ENCODE data around the gene CDS2. TPM values are rescaled to one million over a fixed set of nuclear protein-coding genes. Genes with fewer than 3 reads are reported as not detected.

Gene CDS2
- total and polyA plus RNA-seq, 2 of the 13 experiments (the other 11 are each of a cell fraction or from before 2014, with no cell fraction given): 81.3 to 153 TPM

DNA sequence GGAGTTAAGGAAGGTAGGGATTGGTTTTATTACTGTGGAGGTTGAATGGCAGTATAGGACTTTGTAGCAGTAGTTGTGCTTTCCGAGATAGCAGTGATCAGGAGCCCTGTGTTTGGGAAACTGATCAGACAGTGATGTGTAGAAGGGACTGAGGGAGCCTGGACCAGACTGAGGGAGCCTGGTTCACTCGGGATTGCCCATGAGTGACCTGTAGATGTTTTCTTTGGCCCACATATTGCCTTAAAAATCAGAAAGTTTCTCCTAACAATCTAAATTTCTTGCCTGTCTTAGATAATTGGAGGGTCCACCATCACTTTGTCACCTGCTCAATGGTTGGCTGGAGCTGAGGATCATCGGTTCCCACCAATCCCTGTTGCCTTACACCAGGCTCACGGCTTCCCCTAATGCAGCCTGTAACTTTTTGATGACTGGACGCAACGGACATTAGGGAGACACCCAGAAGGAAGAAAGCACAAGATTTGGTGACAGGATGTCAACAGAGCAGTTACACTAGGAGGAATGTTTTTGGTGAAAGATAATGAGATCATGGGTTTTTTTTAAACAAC, 1.1 kb downstream of the CDS2 start (continued):
- TF ChIP-seq, protein P1, sequence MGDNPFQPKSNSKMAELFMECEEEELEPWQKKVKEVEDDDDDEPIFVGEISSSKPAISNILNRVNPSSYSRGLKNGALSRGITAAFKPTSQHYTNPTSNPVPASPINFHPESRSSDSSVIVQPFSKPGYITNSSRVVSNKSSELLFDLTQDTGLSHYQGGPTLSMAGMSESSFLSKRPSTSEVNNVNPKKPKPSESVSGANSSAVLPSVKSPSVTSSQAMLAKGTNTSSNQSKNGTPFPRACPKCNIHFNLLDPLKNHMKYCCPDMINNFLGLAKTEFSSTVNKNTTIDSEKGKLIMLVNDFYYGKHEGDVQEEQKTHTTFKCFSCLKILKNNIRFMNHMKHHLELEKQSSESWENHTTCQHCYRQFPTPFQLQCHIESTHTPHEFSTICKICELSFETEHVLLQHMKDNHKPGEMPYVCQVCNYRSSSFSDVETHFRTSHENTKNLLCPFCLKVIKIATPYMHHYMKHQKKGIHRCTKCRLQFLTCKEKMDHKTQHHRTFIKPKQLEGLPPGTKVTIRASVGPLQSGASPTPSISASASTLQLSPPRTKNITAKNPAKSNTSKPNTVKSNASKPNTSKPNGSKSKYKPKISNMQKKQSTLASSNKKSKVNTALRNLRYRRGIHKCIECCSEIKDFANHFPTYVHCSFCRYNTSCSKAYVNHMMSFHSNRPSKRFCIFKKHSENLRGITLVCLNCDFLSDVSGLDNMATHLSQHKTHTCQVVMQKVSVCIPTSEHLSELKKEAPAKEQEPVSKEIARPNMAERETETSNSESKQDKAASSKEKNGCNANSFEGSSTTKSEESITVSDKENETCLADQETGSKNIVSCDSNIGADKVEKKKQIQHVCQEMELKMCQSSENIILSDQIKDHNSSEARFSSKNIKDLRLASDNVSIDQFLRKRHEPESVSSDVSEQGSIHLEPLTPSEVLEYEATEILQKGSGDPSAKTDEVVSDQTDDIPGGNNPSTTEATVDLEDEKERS (CRISPR knock-in tag; IDR thresholded peaks at IDR 0.05): 0 out of 2 replicates have a peak, but pooled peaks have one; percentile 23
- 0 out of 2 replicates have a peak, but pooled peaks have one; percentile 15 for TF ChIP-seq ZNF335 (CRISPR knock-in tag; IDR thresholded peaks at IDR 0.05)
- TF ChIP-seq ZBTB21 (CRISPR knock-in tag; IDR thresholded peaks at IDR 0.05): peak; percentile 19; the same call in 1 of the 2 replicates
- TF ChIP-seq, protein P2, sequence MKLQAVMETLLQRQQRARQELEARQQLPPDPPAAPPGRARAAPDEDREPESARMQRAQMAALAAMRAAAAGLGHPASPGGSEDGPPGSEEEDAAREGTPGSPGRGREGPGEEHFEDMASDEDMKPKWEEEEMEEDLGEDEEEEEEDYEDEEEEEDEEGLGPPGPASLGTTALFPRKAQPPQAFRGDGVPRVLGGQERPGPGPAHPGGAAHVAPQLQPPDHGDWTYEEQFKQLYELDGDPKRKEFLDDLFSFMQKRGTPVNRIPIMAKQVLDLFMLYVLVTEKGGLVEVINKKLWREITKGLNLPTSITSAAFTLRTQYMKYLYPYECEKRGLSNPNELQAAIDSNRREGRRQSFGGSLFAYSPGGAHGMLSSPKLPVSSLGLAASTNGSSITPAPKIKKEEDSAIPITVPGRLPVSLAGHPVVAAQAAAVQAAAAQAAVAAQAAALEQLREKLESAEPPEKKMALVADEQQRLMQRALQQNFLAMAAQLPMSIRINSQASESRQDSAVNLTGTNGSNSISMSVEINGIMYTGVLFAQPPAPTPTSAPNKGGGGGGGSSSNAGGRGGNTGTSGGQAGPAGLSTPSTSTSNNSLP (IDR thresholded peaks at IDR 0.05; ENCODE audit: low read depth, low read length): no peak
- 0 out of 2 replicates have a peak, but pooled peaks have one; percentile 9 for TF ChIP-seq MEF2D (CRISPR knock-in tag; IDR thresholded peaks at IDR 0.05)
- TF ChIP-seq SALL1 (CRISPR knock-in tag; IDR thresholded peaks at IDR 0.05): no peak
- TF ChIP-seq, protein P3, sequence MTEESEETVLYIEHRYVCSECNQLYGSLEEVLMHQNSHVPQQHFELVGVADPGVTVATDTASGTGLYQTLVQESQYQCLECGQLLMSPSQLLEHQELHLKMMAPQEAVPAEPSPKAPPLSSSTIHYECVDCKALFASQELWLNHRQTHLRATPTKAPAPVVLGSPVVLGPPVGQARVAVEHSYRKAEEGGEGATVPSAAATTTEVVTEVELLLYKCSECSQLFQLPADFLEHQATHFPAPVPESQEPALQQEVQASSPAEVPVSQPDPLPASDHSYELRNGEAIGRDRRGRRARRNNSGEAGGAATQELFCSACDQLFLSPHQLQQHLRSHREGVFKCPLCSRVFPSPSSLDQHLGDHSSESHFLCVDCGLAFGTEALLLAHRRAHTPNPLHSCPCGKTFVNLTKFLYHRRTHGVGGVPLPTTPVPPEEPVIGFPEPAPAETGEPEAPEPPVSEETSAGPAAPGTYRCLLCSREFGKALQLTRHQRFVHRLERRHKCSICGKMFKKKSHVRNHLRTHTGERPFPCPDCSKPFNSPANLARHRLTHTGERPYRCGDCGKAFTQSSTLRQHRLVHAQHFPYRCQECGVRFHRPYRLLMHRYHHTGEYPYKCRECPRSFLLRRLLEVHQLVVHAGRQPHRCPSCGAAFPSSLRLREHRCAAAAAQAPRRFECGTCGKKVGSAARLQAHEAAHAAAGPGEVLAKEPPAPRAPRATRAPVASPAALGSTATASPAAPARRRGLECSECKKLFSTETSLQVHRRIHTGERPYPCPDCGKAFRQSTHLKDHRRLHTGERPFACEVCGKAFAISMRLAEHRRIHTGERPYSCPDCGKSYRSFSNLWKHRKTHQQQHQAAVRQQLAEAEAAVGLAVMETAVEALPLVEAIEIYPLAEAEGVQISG (CRISPR knock-in tag; IDR thresholded peaks at IDR 0.05): no peak
- 0 out of 2 replicates have a peak, but pooled peaks have one; percentile 9 for TF ChIP-seq DPF2 (CRISPR knock-in tag; IDR thresholded peaks at IDR 0.05; ENCODE audit: borderline replicate concordance, low read depth)
- TF ChIP-seq TCF7L2 (IDR thresholded peaks at IDR 0.05; ENCODE audit: low read depth, low read length): no peak
- TF ChIP-seq PCBP2 (optimal IDR thresholded peaks at IDR 0.05; ENCODE audit: low read depth, low read length, poor library complexity, severe bottlenecking): no peak
- TF ChIP-seq ZNF33A (CRISPR knock-in tag; IDR thresholded peaks at IDR 0.05; ENCODE audit: borderline replicate concordance): 0 out of 2 replicates have a peak, but pooled peaks have one; percentile 26
- peak; percentile 61; the same call in 1 of the 2 replicates for TF ChIP-seq ZNF850 (CRISPR knock-in tag; conservative IDR thresholded peaks at IDR 0.05)
- TF ChIP-seq, protein P4, sequence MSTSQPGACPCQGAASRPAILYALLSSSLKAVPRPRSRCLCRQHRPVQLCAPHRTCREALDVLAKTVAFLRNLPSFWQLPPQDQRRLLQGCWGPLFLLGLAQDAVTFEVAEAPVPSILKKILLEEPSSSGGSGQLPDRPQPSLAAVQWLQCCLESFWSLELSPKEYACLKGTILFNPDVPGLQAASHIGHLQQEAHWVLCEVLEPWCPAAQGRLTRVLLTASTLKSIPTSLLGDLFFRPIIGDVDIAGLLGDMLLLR (CRISPR knock-in tag; IDR thresholded peaks at IDR 0.05): 0 out of 2 replicates have a peak, but pooled peaks have one; percentile 46
- peak; percentile 10; the same call in 1 of the 2 replicates for TF ChIP-seq ZZZ3 (CRISPR knock-in tag; IDR thresholded peaks at IDR 0.05; ENCODE audit: borderline replicate concordance)
- TF ChIP-seq RELA (CRISPR knock-in tag; IDR thresholded peaks at IDR 0.05): 0 out of 2 replicates have a peak, but pooled peaks have one; percentile 47
- no peak for TF ChIP-seq ZNF530 (CRISPR knock-in tag; IDR thresholded peaks at IDR 0.05; ENCODE audit: low read depth)
- TF ChIP-seq HNRNPLL (IDR thresholded peaks at IDR 0.05; ENCODE audit: low read depth, low read length, poor library complexity, severe bottlenecking): no peak
- TF ChIP-seq TBX2 (CRISPR knock-in tag; IDR thresholded peaks at IDR 0.05; ENCODE audit: borderline replicate concordance): peak; percentile 27; the same call in 1 of the 2 replicates
- TF ChIP-seq, protein P5, sequence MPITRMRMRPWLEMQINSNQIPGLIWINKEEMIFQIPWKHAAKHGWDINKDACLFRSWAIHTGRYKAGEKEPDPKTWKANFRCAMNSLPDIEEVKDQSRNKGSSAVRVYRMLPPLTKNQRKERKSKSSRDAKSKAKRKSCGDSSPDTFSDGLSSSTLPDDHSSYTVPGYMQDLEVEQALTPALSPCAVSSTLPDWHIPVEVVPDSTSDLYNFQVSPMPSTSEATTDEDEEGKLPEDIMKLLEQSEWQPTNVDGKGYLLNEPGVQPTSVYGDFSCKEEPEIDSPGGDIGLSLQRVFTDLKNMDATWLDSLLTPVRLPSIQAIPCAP (CRISPR knock-in tag; IDR thresholded peaks at IDR 0.05; ENCODE audit: low read depth): no peak
- peak; percentile 50; the same call in 1 of the 2 replicates for TF ChIP-seq REL (CRISPR knock-in tag; conservative IDR thresholded peaks at IDR 0.05)

Measured in HepG2 (cell line).